Suprapubic skin (tissue), 4 donors: Measurements from ENCODE around the gene ADCY4. TPM values are rescaled to one million over a fixed set of nuclear protein-coding genes. Genes with fewer than 3 reads are reported as not detected.
"Not testable (repeated sequence)": the region's sequence is repeated elsewhere in the genome, so short reads cannot be mapped to it uniquely, and the experiment has no call there.

Experiments used
- DNase-seq, 2 donors: peaks; one replicate each; pipeline ENCODE4 v3.0.0-alpha.2; 2019; ENCODE audit warnings: low spot score in 2 of 2
- H3K27ac ChIP-seq: fragments of 200-600 bp; sonication (generic); one replicate; pipeline ENCODE4 v1.5.1; 2019
- H3K27me3 ChIP-seq: fragments of 200-600 bp; sonication (generic); one replicate; pipeline ENCODE4 v1.5.1; 2019
- H3K36me3 ChIP-seq: fragments of 200-600 bp; sonication (generic); one replicate; pipeline ENCODE4 v1.5.1; 2019
- H3K4me1 ChIP-seq: fragments of 200-600 bp; sonication (generic); one replicate; pipeline ENCODE4 v1.5.1; 2019
- H3K4me3 ChIP-seq: fragments of 200-600 bp; sonication (generic); one replicate; pipeline ENCODE4 v1.5.1; 2019; ENCODE audit warnings: mild to moderate bottlenecking
- H3K9me3 ChIP-seq: fragments of 200-600 bp; sonication (generic); one replicate; pipeline ENCODE4 v1.5.1; 2019
- CTCF ChIP-seq, 2 donors: fragments of 200-600 bp in 1 of 2; fragments of 450-650 bp in 1 of 2; sonication (generic) in 1 of 2; IDR thresholded peaks; one replicate each; pipeline ENCODE4 v1.5.1; 2016 to 2019; ENCODE audit warnings: antibody characterized with exemption in 2 of 2, mild to moderate bottlenecking in 1 of 2, moderate library complexity in 1 of 2
- EP300 ChIP-seq: sonication (generic); formaldehyde crosslinking; IDR thresholded peaks from one replicate; pipeline ENCODE4 v1.6.1; 2017; ENCODE audit warnings: antibody characterized with exemption
- POLR2A ChIP-seq, 2 donors: fragments of 450-650 bp; IDR thresholded peaks; one replicate each; pipeline ENCODE4 v1.6.1; 2017; ENCODE audit warnings: antibody characterized with exemption in 2 of 2, mild to moderate bottlenecking in 2 of 2, moderate library complexity in 2 of 2
- POLR2AphosphoS5 ChIP-seq, 3 donors: sonication (generic); formaldehyde crosslinking; IDR thresholded peaks; one replicate each; pipeline ENCODE4 v1.6.1; 2017; ENCODE audit warnings: antibody characterized with exemption in 3 of 3
- WGBS: methylation state at CpG from one replicate; pipeline ENCODE4 v1.1.5; 2018; 5-methylcytosine and 5-hydroxymethylcytosine counted together
- total RNA-seq, 4 donors: library from RNA; depleted of rRNA; stranded (reverse); fragments of >200 nt; gene quantifications; one replicate each; pipeline ENCODE4 v1.1.0, GENCODE V29; 2016

Gene ADCY4
- total RNA-seq, 4 donors from 2014 or later: 3.9 to 33.2 (median 13.9) TPM

GRCh38 chr14:24376448-24377070 is 41.7 kb upstream of the ADCY4 start:
- Histone ChIP-seq H3K27me3 (no peaks in the 10 kb centered on the region), H3K36me3 (peaks cover 7% of the 10 kb centered on the region), H3K27ac (no peak overlapping the region), H3K4me1 (peaks cover 36% of the 10 kb centered on the region), H3K4me3 (no peak overlapping the region), H3K9me3 (no peaks in the 10 kb centered on the region)
- DNase-seq: no peak
- 77% methylated on average over 16 of the region's 16 CpGs for WGBS
- TF ChIP-seq POLR2AphosphoS5 (IDR thresholded peaks at IDR 0.05): no peak
- no peak for TF ChIP-seq EP300
- no peak for TF ChIP-seq POLR2A (IDR thresholded peaks at IDR 0.05)
- TF ChIP-seq CTCF (IDR thresholded peaks at IDR 0.05): no peak

- TF ChIP-seq CTCF (IDR thresholded peaks at IDR 0.05) (no peak), EP300 (no peak), POLR2A (IDR thresholded peaks at IDR 0.05) (no peak), POLR2AphosphoS5 (IDR thresholded peaks at IDR 0.05) (no peak)
These were observed 38.0 kb upstream of the ADCY4 start for GRCh38 chr14:24372701-24373416.

GRCh38 chr14:24371605-24372004 is 36.7 kb upstream of the ADCY4 start:
- H3K9me3 ChIP-seq, H3K36me3 ChIP-seq, H3K4me3 ChIP-seq, H3K27ac ChIP-seq, H3K27me3 ChIP-seq, DNase-seq: not testable (repeated sequence)
- 82% methylated on average over 3 of the region's 3 CpGs for WGBS
- H3K4me1 ChIP-seq: peaks cover 31% of the 10 kb centered on the region

More at GRCh38 chr14:24372701-24373416, 38.0 kb upstream of the ADCY4 start:
- Histone ChIP-seq H3K4me3 (no peak overlapping the region), H3K36me3 (peaks cover 7% of the 10 kb centered on the region), H3K4me1 (peaks cover 24% of the 10 kb centered on the region), H3K9me3 (no peaks in the 10 kb centered on the region), H3K27ac (no peak overlapping the region), H3K27me3 (peaks cover 3% of the 10 kb centered on the region)
- 81% methylated on average over 12 of the region's 12 CpGs for WGBS
- DNase-seq: no peak

GRCh38 chr14:24370748-24371147 is 35.9 kb upstream of the ADCY4 start:
- no peak overlapping the region for H3K27ac ChIP-seq
- no peak overlapping the region for H3K4me3 ChIP-seq
- H3K27me3 ChIP-seq: peaks cover 3% of the 10 kb centered on the region
- no peaks in the 10 kb centered on the region for H3K9me3 ChIP-seq
- H3K4me1 ChIP-seq: peaks cover 39% of the 10 kb centered on the region
- 63% methylated on average over 1 of the region's 1 CpG for WGBS
- no peak for DNase-seq
- peaks cover 7% of the 10 kb centered on the region for H3K36me3 ChIP-seq
- no peak for TF ChIP-seq POLR2AphosphoS5 (IDR thresholded peaks at IDR 0.05)

- peaks cover 7% of the 10 kb centered on the region for H3K36me3 ChIP-seq
- H3K4me1 ChIP-seq: peaks cover 46% of the 10 kb centered on the region
- 73% methylated on average over 11 of the region's 32 CpGs for WGBS
- H3K4me3 ChIP-seq: peak overlapping the region; percentile 63
- DNase-seq: no peak
- no peaks in the 10 kb centered on the region for H3K9me3 ChIP-seq
- H3K27ac ChIP-seq: peak overlapping the region; percentile 94
- no peak for TF ChIP-seq POLR2A (IDR thresholded peaks at IDR 0.05)
- no peak for TF ChIP-seq CTCF (IDR thresholded peaks at IDR 0.05)
- TF ChIP-seq POLR2AphosphoS5 (IDR thresholded peaks at IDR 0.05): no peak
- no peak for TF ChIP-seq EP300
- peaks cover 3% of the 10 kb centered on the region for H3K27me3 ChIP-seq
These were observed 35.2 kb upstream of the ADCY4 start for GRCh38 chr14:24369907-24370687.

- Histone ChIP-seq H3K27me3 (peaks cover 3% of the 10 kb centered on the region), H3K4me1 (peaks cover 49% of the 10 kb centered on the region), H3K27ac (peak overlapping the region; percentile 94), H3K36me3 (peaks cover 7% of the 10 kb centered on the region), H3K4me3 (peak overlapping the region; percentile 63), H3K9me3 (no peaks in the 10 kb centered on the region)
- WGBS: 71% methylated on average over 18 of the region's 20 CpGs
- no peak for TF ChIP-seq CTCF (IDR thresholded peaks at IDR 0.05)
- no peak for TF ChIP-seq EP300
- no peak for TF ChIP-seq POLR2A (IDR thresholded peaks at IDR 0.05)
- TF ChIP-seq POLR2AphosphoS5 (IDR thresholded peaks at IDR 0.05): no peak
- no peak for DNase-seq
These were observed 34.6 kb upstream of the ADCY4 start for GRCh38 chr14:24369463-24369862.
